NCI-H2107 (cell line): ENCODE results near the gene CUL7.
A peak's percentile ranks its signal among the peaks of the same experiment; 100 is the strongest.

Source experiments
- DNase-seq: peaks from one replicate; lab custom pipeline; 2025; lab: John Stamatoyannopoulos, UW

The CUL7 gene

GRCh38 chr6:43077333-43077809, 23.7 kb upstream of the CUL7 start:
- DNase-seq: no peak

GRCh38 chr6:43076464-43077332, 23.0 kb upstream of the CUL7 start:
- no peak for DNase-seq

- DNase-seq: peak; percentile 35
These were observed 22.2 kb upstream of the CUL7 start, which contains the start of gene PTK7 for GRCh38 chr6:43075670-43076463. Gene PTK7, plus strand, starts transcription at chr6:43076314. Its CDS starts 175 bp downstream, at chr6:43076489.

GRCh38 chr6:43074847-43075669, 21.4 kb upstream of the CUL7 start:
- no peak for DNase-seq

- no peak for DNase-seq
These were observed 16.5 kb upstream of the CUL7 start for GRCh38 chr6:43070028-43070632.

- no peak for DNase-seq
These were observed 9.2 kb upstream of the CUL7 start for GRCh38 chr6:43062818-43063217.

GRCh38 chr6:43061861-43062260, 8.2 kb upstream of the CUL7 start:
- no peak for DNase-seq

- DNase-seq: no peak
These were observed 7.3 kb upstream of the CUL7 start for GRCh38 chr6:43060755-43061633.

- DNase-seq: no peak
These were observed 6.5 kb upstream of the CUL7 start for GRCh38 chr6:43060034-43060754.

- DNase-seq: peak; percentile 91
These were observed 5.8 kb upstream of the CUL7 start, which contains the start of the genes KLC4 and MRPL2 for GRCh38 chr6:43059168-43060033. Gene KLC4, plus strand, starts transcription at chr6:43059631. Its CDS starts 1,705 bp downstream, at chr6:43061336. Gene MRPL2, minus strand, starts transcription at chr6:43059434. Its CDS starts 53 bp downstream, at chr6:43059381.

GRCh38 chr6:43058531-43058930, 4.9 kb upstream of the CUL7 start:
- no peak for DNase-seq

GRCh38 chr6:43055966-43056365, 2.3 kb upstream of the CUL7 start:
- DNase-seq: no peak

- no peak for DNase-seq
These were observed 724 bp upstream of the CUL7 start for GRCh38 chr6:43054206-43054943.

GRCh38 chr6:43052842-43053544, 658 bp downstream of the CUL7 start:
- DNase-seq: no peak

- DNase-seq: no peak
These were observed 1.3 kb downstream of the CUL7 start for GRCh38 chr6:43052225-43052841.

GRCh38 chr6:43050981-43051380, 2.7 kb downstream of the CUL7 start:
- no peak for DNase-seq

- no peak for DNase-seq
These were observed 5.7 kb downstream of the CUL7 start for GRCh38 chr6:43047998-43048397.
